Caco-2 (cell line): ENCODE data around the gene TCERG1L. TPM values are rescaled to one million over a fixed set of nuclear protein-coding genes. Genes with fewer than 3 reads are reported as not detected.

Experiments used
- BruUV-seq: library from RNA; stranded (reverse); fragments of 400-500 nt; replicated peaks from 2 replicates; lab custom pipeline; 2021; lab: Mats Ljungman, UMichigan
- CTCF ChIA-PET: fragments of 300-600 bp; sonication (Branson Sonifier 250); formaldehyde crosslinking; loops from one replicate; lab custom pipeline; 2022; ENCODE audit warnings: antibody characterized with exemption; lab: Charles Lee
- POLR2A ChIA-PET: fragments of 300-600 bp; sonication (Branson Sonifier 250); formaldehyde crosslinking; loops from one replicate; lab custom pipeline; 2022; ENCODE audit warnings: antibody characterized with exemption; lab: Charles Lee
- DNase-seq, 2 experiments: peaks; one replicate each; pipeline versions ENCODE4 v3.0.0 to v3.0.0-alpha.2; 2020 to 2022
- H3K27me3 ChIP-seq: replicated peaks from 2 replicates; pipeline ENCODE4 v1.6.0; 2011; ENCODE audit warnings: low read length; ENCODE audit not compliant: control insufficient read depth, insufficient read depth
- H3K36me3 ChIP-seq: 2 replicates; pipeline ENCODE4 v1.5.1; 2011; ENCODE audit warnings: low read length; ENCODE audit not compliant: control insufficient read depth, insufficient read depth
- H3K4me1 ChIP-seq: fragments of 250-450 bp; sonication (Bioruptor Pico); 2 replicates; pipeline ENCODE4 v1.5.1; 2020; ENCODE audit warnings: mild to moderate bottlenecking
- H3K4me3 ChIP-seq: 2 replicates; pipeline ENCODE4 v1.5.1; 2011; ENCODE audit warnings: low read depth, mild to moderate bottlenecking, control low read depth, low read length
- H3K9me3 ChIP-seq: fragments of 250-450 bp; sonication (Bioruptor Pico); 2 replicates; pipeline ENCODE4 v1.5.1; 2020; ENCODE audit warnings: mild to moderate bottlenecking, moderate library complexity
- H3K27ac Mint-ChIP-seq: one replicate; pipeline ENCODE4 v1.8.0; 2022; ENCODE audit warnings: mixed read lengths; ENCODE audit not compliant: unreplicated experiment
- H3K27me3 Mint-ChIP-seq: one replicate; pipeline ENCODE4 v1.8.0; 2022; ENCODE audit warnings: mixed read lengths; ENCODE audit not compliant: insufficient read depth, unreplicated experiment
- H3K36me3 Mint-ChIP-seq: one replicate; pipeline ENCODE4 v1.8.0; 2022; ENCODE audit warnings: mild to moderate bottlenecking, mixed read lengths; ENCODE audit not compliant: insufficient read depth, unreplicated experiment
- H3K4me1 Mint-ChIP-seq: one replicate; pipeline ENCODE4 v1.8.0; 2022; ENCODE audit warnings: low read depth, mixed read lengths; ENCODE audit not compliant: unreplicated experiment
- H3K4me3 Mint-ChIP-seq: one replicate; pipeline ENCODE4 v1.8.0; 2022; ENCODE audit warnings: mild to moderate bottlenecking, moderate library complexity, mixed read lengths; ENCODE audit not compliant: unreplicated experiment
- H3K9me3 Mint-ChIP-seq: one replicate; pipeline ENCODE4 v1.8.0; 2022; ENCODE audit warnings: mixed read lengths; ENCODE audit not compliant: unreplicated experiment
- CTCF ChIP-seq, 2 experiments: fragments of 200-600 bp in 1 of 2; IDR thresholded peaks; 1 replicate in 1 of 2; 2 replicates in 1 of 2; pipeline versions ENCODE4 v1.5.1 to v1.8.0; 2011 to 2022; ENCODE audit warnings: antibody characterized with exemption in 1 of 2, control low read depth in 1 of 2, inconsistent platforms in 1 of 2, low read depth in 1 of 2, low read length in 1 of 2, mild to moderate bottlenecking in 1 of 2, moderate library complexity in 1 of 2; ENCODE audit not compliant: insufficient read depth in 1 of 2, severe bottlenecking in 1 of 2, unreplicated experiment in 1 of 2
- intact Hi-C: fragments of 100-400 bp; cut with micrococcal nuclease; formaldehyde crosslinking; loops from one replicate; pipeline ENCODE4 v1.10.0; 2022; ENCODE audit not compliant: unreplicated experiment
- total RNA-seq: library from RNA; stranded (reverse); gene quantifications from 2 replicates; pipeline ENCODE4 v1.2.3, GENCODE V29; 2022

Gene TCERG1L
- total RNA-seq, 1 experiment from 2014 or later: not detected

GRCh38 chr10:131056781-131057180, 254.7 kb downstream of the TCERG1L start:
- H3K27me3 ChIP-seq: no peaks in the 10 kb centered on the region
- no peaks in the 10 kb centered on the region for H3K4me1 ChIP-seq
- H3K27ac Mint-ChIP-seq: no peak overlapping the region
- no peak overlapping the region for H3K4me3 ChIP-seq
- BruUV-seq: no TSS peak
- H3K9me3 ChIP-seq: no peaks in the 10 kb centered on the region
- ChIA-PET CTCF (no interaction called here), POLR2A (no interaction called here)
- H3K27me3 Mint-ChIP-seq: no peaks in the 10 kb centered on the region
- H3K4me1 Mint-ChIP-seq: no peaks in the 10 kb centered on the region
- H3K4me3 Mint-ChIP-seq: no peak overlapping the region
- H3K36me3 Mint-ChIP-seq: no peaks in the 10 kb centered on the region
- intact Hi-C loops: no loop called here
- no peak for TF ChIP-seq CTCF (IDR thresholded peaks at IDR 0.05; ENCODE audit: insufficient read depth in 1 of 2, low read depth in 1 of 2, low read length in 1 of 2, severe bottlenecking in 1 of 2, unreplicated experiment in 1 of 2)
- DNase-seq: no peak
- H3K9me3 Mint-ChIP-seq: peaks cover 10% of the 10 kb centered on the region
- no peaks in the 10 kb centered on the region for H3K36me3 ChIP-seq

DNA sequence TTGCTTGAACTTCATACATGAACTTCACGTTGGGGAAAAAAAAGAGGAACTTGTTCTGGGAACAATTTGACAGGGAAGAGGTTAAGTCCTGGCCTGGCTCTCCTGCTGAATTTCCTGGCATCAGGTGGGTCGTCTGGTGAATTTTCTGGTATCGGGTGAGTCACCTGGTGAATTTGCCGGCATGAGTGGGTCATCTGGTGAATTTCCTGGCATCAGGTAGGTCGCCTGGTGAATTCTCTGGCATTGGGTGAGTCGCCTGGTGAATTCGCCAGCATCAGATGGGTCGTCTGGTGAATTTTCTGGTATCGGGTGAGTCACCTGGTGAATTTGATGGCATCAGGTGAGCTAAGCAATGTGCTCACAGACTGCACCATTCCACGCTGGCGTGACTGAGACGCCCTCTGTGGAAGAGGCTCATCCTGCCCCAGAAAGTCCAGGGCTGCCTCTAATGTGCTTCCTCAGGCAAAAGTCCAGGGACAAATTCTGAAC, 255.4 kb downstream of the TCERG1L start:
- H3K36me3 Mint-ChIP-seq: no peaks in the 10 kb centered on the region
- no peak for TF ChIP-seq CTCF (IDR thresholded peaks at IDR 0.05; ENCODE audit: insufficient read depth in 1 of 2, low read depth in 1 of 2, low read length in 1 of 2, severe bottlenecking in 1 of 2, unreplicated experiment in 1 of 2)

DNA sequence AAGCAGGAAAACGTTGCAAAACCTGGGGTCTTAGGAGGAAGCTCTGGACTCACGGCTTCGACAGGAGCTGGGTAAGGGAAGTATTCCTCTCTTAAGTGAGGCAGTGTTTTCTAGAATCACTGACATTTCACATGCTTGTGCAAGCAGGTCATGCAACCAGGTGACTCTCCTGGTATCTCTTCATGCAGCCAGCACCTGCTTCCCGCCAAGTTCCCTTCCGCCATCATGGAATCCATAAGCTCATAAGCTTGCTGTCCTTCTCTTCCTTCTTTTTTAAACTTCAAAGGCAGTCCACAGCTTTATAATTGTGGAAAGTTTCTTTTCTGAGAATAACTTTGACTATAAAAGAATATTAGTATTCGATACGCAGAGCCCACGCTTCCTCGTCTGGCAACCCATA, 256.1 kb downstream of the TCERG1L start:
- intact Hi-C loops: no loop called here
- Histone ChIP-seq H3K4me3 (no peak overlapping the region), H3K36me3 (no peaks in the 10 kb centered on the region), H3K4me1 (no peaks in the 10 kb centered on the region), H3K27me3 (no peaks in the 10 kb centered on the region), H3K9me3 (no peaks in the 10 kb centered on the region)
- Mint-ChIP-seq H3K27ac (no peak overlapping the region), H3K4me1 (no peaks in the 10 kb centered on the region), H3K4me3 (no peak overlapping the region), H3K36me3 (no peaks in the 10 kb centered on the region), H3K9me3 (peaks cover 20% of the 10 kb centered on the region), H3K27me3 (no peaks in the 10 kb centered on the region)
- TF ChIP-seq CTCF (IDR thresholded peaks at IDR 0.05; ENCODE audit: insufficient read depth in 1 of 2, low read depth in 1 of 2, low read length in 1 of 2, severe bottlenecking in 1 of 2, unreplicated experiment in 1 of 2): no peak
- DNase-seq: no peak
- ChIA-PET CTCF (no interaction called here), POLR2A (no interaction called here)
- no TSS peak for BruUV-seq

More for the DNA sequence above, 255.4 kb downstream of the TCERG1L start:
- ChIA-PET CTCF (no interaction called here), POLR2A (no interaction called here)
- BruUV-seq: no TSS peak
- H3K9me3 Mint-ChIP-seq: peaks cover 13% of the 10 kb centered on the region
- no peaks in the 10 kb centered on the region for H3K36me3 ChIP-seq
- H3K27ac Mint-ChIP-seq: no peak overlapping the region
- no peaks in the 10 kb centered on the region for H3K9me3 ChIP-seq
- no peak for DNase-seq
- no peaks in the 10 kb centered on the region for H3K27me3 ChIP-seq
- H3K4me1 Mint-ChIP-seq: no peaks in the 10 kb centered on the region
- intact Hi-C loops: no loop called here
- no peak overlapping the region for H3K4me3 ChIP-seq
- no peaks in the 10 kb centered on the region for H3K4me1 ChIP-seq
- no peaks in the 10 kb centered on the region for H3K27me3 Mint-ChIP-seq
- H3K4me3 Mint-ChIP-seq: no peak overlapping the region
